Hepatocyte (in vitro differentiated cells): ENCODE measurements around the gene ANKRD37.

Experiments
- CTCF ChIP-seq: fragments of 200-600 bp; sonication (generic); IDR thresholded peaks from 2 replicates; pipeline ENCODE4 v1.5.1; 2016; ENCODE audit warnings: antibody characterized with exemption, mild to moderate bottlenecking; ENCODE audit not compliant: poor library complexity
- EZH2 ChIP-seq: fragments of 200-600 bp; sonication (generic); IDR thresholded peaks from 2 replicates; pipeline ENCODE4 v1.6.1; 2016; ENCODE audit warnings: antibody characterized with exemption, mild to moderate bottlenecking, borderline replicate concordance
- EZH2phosphoT487 ChIP-seq: fragments of 200-600 bp; sonication (generic); IDR thresholded peaks from one replicate; pipeline ENCODE4 v1.6.1; 2018; ENCODE audit warnings: antibody characterized with exemption, mild to moderate bottlenecking, low read depth, moderate library complexity; ENCODE audit not compliant: unreplicated experiment, severe bottlenecking

- TF ChIP-seq EZH2 (no peak), CTCF (no peak), EZH2phosphoT487 (no peak)
Observed at GRCh38 chr4:185359767-185360446, 36.7 kb upstream of the ANKRD37 start.
